ENCODE measurements around the gene PPAT. TPM values are rescaled to one million over a fixed set of nuclear protein-coding genes. Genes with fewer than 3 reads are reported as not detected.
A peak's percentile ranks its signal among the peaks of the same experiment; 100 is the strongest.

The PPAT gene
- 19.4 and 29.9 TPM in 2 replicates for total RNA-seq

GRCh38 chr4:56435140-56435926, at the start of gene PPAT:
Gene PPAT (minus strand): TSS chr4:56435615. CDS start chr4:56435477, 138 bp downstream.
- peak within 1 kb of the TSS; percentile 96 for H3K4me3 ChIP-seq (ENCODE audit: low read depth, low read length)
- DNase-seq (ENCODE audit: low read depth) = peak; percentile 70
- TF ChIP-seq CTCF (conservative IDR thresholded peaks at IDR 0.05; ENCODE audit: low read depth, low read length) = peak; percentile 14

- H3K4me3 ChIP-seq (ENCODE audit: low read depth, low read length) = no peak overlapping the region
- no peak for TF ChIP-seq CTCF (conservative IDR thresholded peaks at IDR 0.05; ENCODE audit: low read depth, low read length)
- DNase-seq (ENCODE audit: low read depth) = no peak
Measured at GRCh38 chr4:56480691-56481090, 45.3 kb upstream of the PPAT start.

GRCh38 chr4:56477192-56477702, 41.8 kb upstream of the PPAT start:
- no peak for DNase-seq (ENCODE audit: low read depth)
- no peak overlapping the region for H3K4me3 ChIP-seq (ENCODE audit: low read depth, low read length)
- TF ChIP-seq CTCF (conservative IDR thresholded peaks at IDR 0.05; ENCODE audit: low read depth, low read length) = no peak

- H3K4me3 ChIP-seq (ENCODE audit: low read depth, low read length) = no peak overlapping the region
- DNase-seq (ENCODE audit: low read depth) = no peak
- no peak for TF ChIP-seq CTCF (conservative IDR thresholded peaks at IDR 0.05; ENCODE audit: low read depth, low read length)
Measured at GRCh38 chr4:56475917-56476316, 40.5 kb upstream of the PPAT start.

- TF ChIP-seq CTCF (conservative IDR thresholded peaks at IDR 0.05; ENCODE audit: low read depth, low read length) = no peak
- DNase-seq (ENCODE audit: low read depth) = no peak
- H3K4me3 ChIP-seq (ENCODE audit: low read depth, low read length) = no peak overlapping the region
Measured at GRCh38 chr4:56469489-56470210, 34.2 kb upstream of the PPAT start.

GRCh38 chr4:56468097-56468422, 32.6 kb upstream of the PPAT start:
- TF ChIP-seq CTCF (conservative IDR thresholded peaks at IDR 0.05; ENCODE audit: low read depth, low read length) = no peak
- no peak for DNase-seq (ENCODE audit: low read depth)
- peak overlapping the region; percentile 97 for H3K4me3 ChIP-seq (ENCODE audit: low read depth, low read length)
